GM21576 (cell line): ENCODE measurements around the gene DDR2.

Source experiments
- ATAC-seq: cut with Tn5 transposase; IDR thresholded peaks from one replicate; pipeline ENCODE4 v1.9.1; 2021; ENCODE audit warnings: mild to moderate bottlenecking, moderate library complexity; ENCODE audit not compliant: unreplicated experiment

Gene DDR2

GRCh38 chr1:162670928-162671663 lies 38.8 kb downstream of the DDR2 start:
- ATAC-seq = no peak

GRCh38 chr1:162671664-162672410 lies 39.6 kb downstream of the DDR2 start:
- ATAC-seq = no peak

GRCh38 chr1:162672622-162673260 lies 40.5 kb downstream of the DDR2 start:
- ATAC-seq = no peak

- ATAC-seq = no peak
Observed at GRCh38 chr1:162674034-162674608, 41.9 kb downstream of the DDR2 start.

- no peak for ATAC-seq
Observed at GRCh38 chr1:162676087-162676486, 43.8 kb downstream of the DDR2 start.

GRCh38 chr1:162676750-162677149 lies 44.5 kb downstream of the DDR2 start:
- ATAC-seq = no peak

GRCh38 chr1:162677607-162678371 lies 45.5 kb downstream of the DDR2 start:
- no peak for ATAC-seq

GRCh38 chr1:162678439-162678838 lies 46.2 kb downstream of the DDR2 start:
- no peak for ATAC-seq

GRCh38 chr1:162679298-162679697 lies 47.0 kb downstream of the DDR2 start:
- no peak for ATAC-seq

GRCh38 chr1:162680419-162681121 lies 48.3 kb downstream of the DDR2 start:
- no peak for ATAC-seq

GRCh38 chr1:162681122-162681436 lies 48.8 kb downstream of the DDR2 start:
- ATAC-seq = no peak

- ATAC-seq = no peak
Observed at GRCh38 chr1:162682013-162682419, 49.8 kb downstream of the DDR2 start.

GRCh38 chr1:162687870-162688269 lies 55.6 kb downstream of the DDR2 start:
- ATAC-seq = no peak

- ATAC-seq = no peak
Observed at GRCh38 chr1:162688521-162688920, 56.3 kb downstream of the DDR2 start.

GRCh38 chr1:162688931-162689330 lies 56.7 kb downstream of the DDR2 start:
- no peak for ATAC-seq

GRCh38 chr1:162689745-162690671 lies 57.7 kb downstream of the DDR2 start:
- ATAC-seq = no peak

- no peak for ATAC-seq
Observed at GRCh38 chr1:162690672-162691434, 58.6 kb downstream of the DDR2 start.

- ATAC-seq = no peak
Observed at GRCh38 chr1:162691999-162692575, 59.8 kb downstream of the DDR2 start.
